Lower leg skin (tissue), 3 donors: Measurements from ENCODE around the gene MITF.

Experiments
- CTCF ChIP-seq, 3 donors: fragments of 450-650 bp; IDR thresholded peaks; one replicate each; pipeline ENCODE4 v1.5.1; 2016; ENCODE audit warnings: antibody characterized with exemption in 3 of 3, mild to moderate bottlenecking in 3 of 3, moderate library complexity in 2 of 3
- POLR2A ChIP-seq, 2 donors: fragments of 450-650 bp; IDR thresholded peaks; one replicate each; pipeline ENCODE4 v1.6.1; 2016 to 2017; ENCODE audit warnings: antibody characterized with exemption in 2 of 2, mild to moderate bottlenecking in 1 of 2, moderate library complexity in 1 of 2

- no peak for TF ChIP-seq CTCF (IDR thresholded peaks at IDR 0.05)
- TF ChIP-seq POLR2A (IDR thresholded peaks at IDR 0.05) = no peak
Observed at GRCh38 chr3:69941037-69941436, 201.8 kb downstream of the MITF start.
